GM18498 (cell line): ENCODE data around the gene PCID2.

Experiments used
- ATAC-seq: cut with Tn5 transposase; IDR thresholded peaks from one replicate; pipeline ENCODE4 v1.9.1; 2021; ENCODE audit warnings: mild to moderate bottlenecking, moderate library complexity; ENCODE audit not compliant: unreplicated experiment

The PCID2 gene

GRCh38 chr13:113150550-113151365 lies 57.7 kb downstream of the PCID2 start:
- no peak for ATAC-seq

DNA sequence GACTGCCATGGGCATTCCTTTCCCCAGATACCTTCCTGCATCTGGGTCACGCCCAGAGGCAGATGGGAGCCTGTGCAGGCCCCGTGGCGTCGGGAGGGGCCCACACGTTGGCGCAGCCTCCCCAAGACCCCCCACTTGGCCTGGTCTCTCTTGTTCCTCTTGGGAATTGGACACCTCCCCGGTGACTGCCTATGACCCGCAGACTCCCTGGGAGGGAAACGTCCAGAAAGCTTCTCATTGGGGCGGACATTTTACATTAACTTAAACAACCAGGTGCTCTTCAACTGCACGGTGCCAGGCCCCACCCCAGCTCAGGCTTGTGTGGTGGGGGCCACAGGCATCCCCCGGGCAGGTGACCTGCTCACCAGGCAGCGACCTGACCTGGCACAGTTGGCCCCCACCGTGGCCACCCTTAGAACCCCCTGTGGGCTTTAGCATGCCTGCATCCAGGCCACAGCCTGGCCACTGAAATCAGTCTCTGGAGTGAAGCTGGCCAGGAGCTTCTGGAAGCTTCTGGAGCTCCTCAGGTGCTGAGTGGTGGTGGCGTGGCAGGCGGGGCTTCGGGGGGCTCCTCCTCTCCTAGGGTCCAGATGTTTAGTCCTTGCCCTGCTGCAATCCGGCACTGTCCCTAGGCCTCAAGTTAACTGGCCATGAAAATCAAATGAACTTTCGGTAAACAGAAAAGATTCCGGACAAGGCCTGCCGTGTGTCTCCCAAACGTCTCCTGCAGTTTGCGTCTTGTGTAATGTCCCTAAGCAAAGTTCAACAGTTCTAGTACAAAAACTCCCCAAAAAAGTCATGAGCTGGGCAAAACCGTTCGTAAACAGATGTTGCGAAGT lies 58.5 kb downstream of the PCID2 start:
- no peak for ATAC-seq

DNA sequence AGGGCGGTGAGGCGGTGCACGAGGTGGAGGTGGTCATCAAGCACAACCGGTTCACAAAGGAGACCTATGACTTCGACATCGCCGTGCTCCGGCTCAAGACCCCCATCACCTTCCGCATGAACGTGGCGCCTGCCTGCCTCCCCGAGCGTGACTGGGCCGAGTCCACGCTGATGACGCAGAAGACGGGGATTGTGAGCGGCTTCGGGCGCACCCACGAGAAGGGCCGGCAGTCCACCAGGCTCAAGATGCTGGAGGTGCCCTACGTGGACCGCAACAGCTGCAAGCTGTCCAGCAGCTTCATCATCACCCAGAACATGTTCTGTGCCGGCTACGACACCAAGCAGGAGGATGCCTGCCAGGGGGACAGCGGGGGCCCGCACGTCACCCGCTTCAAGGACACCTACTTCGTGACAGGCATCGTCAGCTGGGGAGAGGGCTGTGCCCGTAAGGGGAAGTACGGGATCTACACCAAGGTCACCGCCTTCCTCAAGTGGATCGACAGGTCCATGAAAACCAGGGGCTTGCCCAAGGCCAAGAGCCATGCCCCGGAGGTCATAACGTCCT lies 59.4 kb downstream of the PCID2 start:
- no peak for ATAC-seq

DNA sequence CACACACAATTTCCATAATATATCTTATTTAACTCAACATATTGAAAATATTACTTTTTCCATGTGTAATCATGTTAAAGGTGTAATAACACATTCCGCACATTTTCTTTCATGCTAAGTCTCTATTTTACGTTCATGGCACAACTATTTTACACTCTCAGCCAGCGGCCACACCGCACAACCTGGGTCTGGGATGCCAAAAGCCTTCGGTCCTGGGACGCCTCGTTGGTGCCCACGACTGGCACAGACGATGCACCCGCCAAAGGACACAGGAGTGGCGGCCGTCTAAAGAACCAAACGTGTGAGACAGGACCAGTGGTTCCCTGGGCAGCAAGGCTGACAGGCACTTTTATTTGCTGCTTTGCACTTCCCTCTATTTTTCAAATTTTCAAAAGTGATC lies 60.1 kb downstream of the PCID2 start:
- no peak for ATAC-seq

DNA sequence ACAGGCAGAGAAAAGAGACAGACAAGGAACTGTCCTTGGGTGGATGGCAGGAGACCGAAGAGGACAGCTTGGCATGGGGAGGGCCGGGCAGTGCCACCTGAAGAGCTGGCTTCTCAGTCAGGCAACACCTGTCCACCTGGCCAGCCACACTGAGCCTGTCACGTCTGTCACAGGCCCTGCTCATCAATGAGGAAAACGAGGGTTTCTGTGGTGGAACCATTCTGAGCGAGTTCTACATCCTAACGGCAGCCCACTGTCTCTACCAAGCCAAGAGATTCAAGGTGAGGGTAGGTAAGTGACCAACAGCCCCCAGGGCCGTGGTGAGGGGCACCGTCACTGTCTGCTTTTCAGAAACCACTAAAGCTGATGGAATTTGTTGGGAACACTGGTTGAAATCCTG lies 61.3 kb downstream of the PCID2 start:
- no peak for ATAC-seq

- no peak for ATAC-seq
Observed at GRCh38 chr13:113146750-113147149, 61.7 kb downstream of the PCID2 start.

DNA sequence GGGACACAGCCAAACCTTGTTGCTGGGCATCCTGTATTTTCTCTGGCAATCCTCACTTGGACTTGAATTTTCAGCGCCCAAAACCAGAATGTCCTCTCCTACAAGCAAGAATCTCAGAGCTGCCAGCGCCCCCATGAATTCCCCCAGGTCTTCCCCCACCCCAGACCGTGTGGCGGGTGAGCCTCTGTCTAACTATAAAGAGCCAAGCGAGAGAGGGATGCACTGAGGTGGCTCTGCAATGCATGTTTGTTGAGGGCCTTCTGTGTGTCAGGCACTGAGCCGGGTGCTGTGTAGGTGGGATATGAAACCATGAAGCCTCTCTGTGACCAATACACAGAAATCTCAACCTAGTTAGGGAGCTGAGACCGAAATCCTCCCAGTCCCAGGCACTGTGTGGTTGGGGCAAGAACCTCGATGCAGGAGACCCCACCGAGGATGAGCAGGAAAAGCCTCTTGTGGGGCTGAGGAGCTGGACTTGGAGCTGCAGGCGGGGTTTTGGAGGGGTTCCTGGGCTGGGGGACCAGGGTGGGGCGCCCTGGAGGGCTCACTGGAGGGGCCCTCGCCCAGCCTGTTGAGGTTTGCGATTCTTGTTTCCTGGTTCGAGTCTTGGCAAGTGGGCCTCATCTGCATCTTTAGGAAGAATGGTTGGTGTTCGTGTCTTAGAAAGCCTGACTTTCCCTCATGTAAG lies 62.4 kb downstream of the PCID2 start:
- no peak for ATAC-seq

- no peak for ATAC-seq
Observed at GRCh38 chr13:113145496-113145895, 63.0 kb downstream of the PCID2 start.

GRCh38 chr13:113144255-113144629 lies 64.2 kb downstream of the PCID2 start:
- no peak for ATAC-seq

GRCh38 chr13:113143466-113144254 lies 64.8 kb downstream of the PCID2 start:
- no peak for ATAC-seq

DNA sequence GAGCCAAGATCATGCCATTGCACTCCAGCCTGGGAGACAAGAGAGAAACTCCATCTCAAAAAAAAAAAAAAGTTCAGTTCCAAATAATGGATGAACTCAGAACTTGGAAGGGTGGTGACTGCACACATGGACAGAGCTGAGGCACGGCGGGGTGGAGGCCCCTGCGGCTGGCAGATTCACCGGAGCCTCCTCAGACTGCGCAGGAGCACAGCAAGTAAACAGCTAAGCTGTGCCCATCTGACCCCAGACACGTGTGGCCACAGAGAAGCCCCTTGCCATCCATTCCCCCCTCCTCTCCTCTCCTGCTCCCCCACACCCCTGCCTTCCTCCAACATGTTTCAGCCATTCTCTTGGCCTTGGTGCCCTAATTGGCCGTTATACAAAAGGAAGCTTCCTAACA lies 65.6 kb downstream of the PCID2 start:
- no peak for ATAC-seq

DNA sequence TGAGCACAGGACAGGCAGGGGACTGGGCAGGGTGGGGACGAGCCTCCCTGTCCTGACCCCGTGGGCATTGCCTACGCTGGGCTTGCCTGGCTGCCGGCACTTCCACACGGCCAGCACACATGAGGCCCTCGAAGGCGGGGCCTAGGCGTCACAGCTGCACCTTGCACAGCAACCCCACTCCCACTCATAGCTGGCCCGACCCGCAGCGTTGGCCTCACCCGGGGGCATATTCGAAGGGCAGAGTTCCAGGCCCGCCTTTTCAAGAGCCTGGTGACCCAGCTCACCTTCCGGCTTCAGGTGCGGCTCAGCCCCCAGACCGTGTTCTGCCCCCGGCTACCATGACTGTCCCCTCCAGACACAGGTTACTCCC lies 66.9 kb downstream of the PCID2 start:
- ATAC-seq = no peak

- no peak for ATAC-seq
Observed at GRCh38 chr13:113140677-113141600, 67.5 kb downstream of the PCID2 start.

- no peak for ATAC-seq
Observed at GRCh38 chr13:113139577-113139976, 68.9 kb downstream of the PCID2 start.

- no peak for ATAC-seq
Observed at GRCh38 chr13:113138792-113139551, 69.5 kb downstream of the PCID2 start.

DNA sequence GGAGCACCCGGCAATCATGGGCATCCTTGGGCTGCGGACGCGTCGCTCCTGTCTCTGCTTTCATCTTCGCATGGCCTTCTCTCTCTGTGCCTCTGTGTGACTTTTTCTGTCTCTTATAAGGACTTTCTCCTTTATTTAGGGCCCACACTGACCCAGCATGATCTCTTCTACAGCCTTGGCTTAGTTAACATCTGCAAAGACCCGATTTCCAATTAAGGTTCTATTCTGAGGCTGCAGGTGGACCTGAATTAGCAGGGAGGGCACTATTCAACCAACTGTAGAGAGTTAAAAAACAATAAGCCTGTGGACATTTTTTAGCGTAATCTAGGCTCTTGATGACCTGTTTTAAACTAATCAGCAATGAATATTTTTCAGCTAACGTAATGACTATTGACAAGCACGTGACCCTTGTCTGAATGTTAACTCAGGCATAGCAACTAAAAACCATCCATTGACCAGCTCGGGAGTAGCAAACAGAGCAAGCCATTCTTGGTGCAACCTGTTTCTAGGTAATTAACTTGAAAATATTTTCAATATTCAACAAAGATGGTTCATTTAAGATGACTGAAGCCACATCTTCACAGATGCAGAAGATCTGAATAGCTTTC lies 70.7 kb downstream of the PCID2 start:
- no peak for ATAC-seq

DNA sequence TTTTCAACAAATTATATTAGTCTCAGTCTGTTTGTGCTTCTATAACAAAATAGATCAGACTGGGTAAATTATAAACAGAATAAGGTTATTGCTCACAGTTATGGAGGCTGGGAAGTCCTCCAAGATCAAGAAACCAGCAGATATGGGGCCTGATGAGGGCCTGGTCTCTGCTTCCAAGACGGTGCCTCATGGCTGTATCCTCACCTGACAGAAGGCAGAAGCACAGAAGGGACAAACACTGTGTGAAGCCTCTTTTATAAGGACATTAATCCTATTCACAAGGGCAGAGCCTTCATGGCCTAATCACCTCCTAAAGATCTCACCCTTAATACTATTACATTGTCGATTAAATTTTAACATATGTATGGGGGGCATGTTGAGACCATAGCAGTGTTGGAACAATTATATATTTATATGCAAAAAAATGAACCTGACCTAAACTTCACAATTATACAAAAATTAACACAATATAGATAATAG lies 73.1 kb downstream of the PCID2 start:
- no peak for ATAC-seq
